Lung (tissue), 12 donors: ENCODE data around the gene MAP2. TPM values are rescaled to one million over a fixed set of nuclear protein-coding genes. Genes with fewer than 3 reads are reported as not detected.

Source experiments
- ATAC-seq: fragments of 200-7000 bp; cut with Tn5 transposase; one replicate; pipeline ENCODE4 v1.9.1; 2020; ENCODE audit warnings: moderate number of reproducible peaks; ENCODE audit not compliant: insufficient read depth, low FRiP score
- DNase-seq, 3 donors: peaks; one replicate each; pipeline ENCODE4 v3.0.0-alpha.2; 2013 to 2017
- H3K27ac ChIP-seq, 2 donors: one replicate each; pipeline ENCODE4 v1.5.1; 2013; ENCODE audit warnings: mild to moderate bottlenecking in 2 of 2, moderate library complexity in 2 of 2, control low read depth in 1 of 2, inconsistent platforms in 1 of 2, low read depth in 1 of 2, low read length in 1 of 2
- H3K27me3 ChIP-seq, 3 donors: one replicate each; pipeline ENCODE4 v1.5.1; 2013; ENCODE audit warnings: low read length in 2 of 3; ENCODE audit not compliant: control insufficient read depth in 3 of 3, insufficient read depth in 3 of 3
- H3K36me3 ChIP-seq, 4 donors: one replicate each; pipeline ENCODE4 v1.5.1; 2013; ENCODE audit warnings: low read length in 4 of 4, mild to moderate bottlenecking in 1 of 4, moderate library complexity in 1 of 4; ENCODE audit not compliant: control insufficient read depth in 4 of 4, insufficient read depth in 4 of 4
- H3K4me1 ChIP-seq, 5 donors: one replicate each; pipeline ENCODE4 v1.5.1; 2013; ENCODE audit warnings: low read length in 5 of 5, mild to moderate bottlenecking in 2 of 5, moderate library complexity in 1 of 5; ENCODE audit not compliant: control insufficient read depth in 5 of 5, insufficient read depth in 5 of 5
- H3K4me3 ChIP-seq: one replicate; pipeline ENCODE4 v1.5.1; 2013; ENCODE audit warnings: mild to moderate bottlenecking, control low read depth, moderate library complexity
- H3K9ac ChIP-seq, 2 donors: one replicate each; pipeline ENCODE4 v1.5.1; 2013; ENCODE audit warnings: low read length in 2 of 2, control low read depth in 1 of 2; ENCODE audit not compliant: insufficient read depth in 1 of 2
- H3K9me3 ChIP-seq, 4 donors: one replicate each; pipeline ENCODE4 v1.5.1; 2013; ENCODE audit warnings: low read length in 3 of 4, mild to moderate bottlenecking in 1 of 4, moderate library complexity in 1 of 4; ENCODE audit not compliant: control insufficient read depth in 4 of 4, insufficient read depth in 3 of 4
- WGBS, 2 donors: extraction: QIAGEN DNeasy Blood & Tissue Kit; methylation state at CpG; one replicate each; pipeline ENCODE4 v1.1.7; 2013; 5-methylcytosine and 5-hydroxymethylcytosine counted together
- polyA plus RNA-seq, 2 donors: library from polyadenylated mRNA; stranded (reverse); fragments of 200-250 nt; gene quantifications; one replicate each; pipeline ENCODE4 v1.2.1, GENCODE V29; 2013
- total RNA-seq, 2 donors: library from RNA; depleted of rRNA in 1 of 2; stranded (reverse); fragments of >200 nt in 1 of 2; gene quantifications; one replicate each; pipeline ENCODE4 v1.2.1, GENCODE V29; 2014 to 2021
- TF ChIP-seq, protein P1 (sequence below): IDR thresholded peaks from 2 replicates; pipeline ENCODE4 v1.5.1; 2012; ENCODE audit warnings: mild to moderate bottlenecking; ENCODE audit errors: control extremely low read depth, extremely low read depth
- donor health status: control.
- donor health status: control.
- donor health status: Bipolar disorder and iron deficiency.
- donor health status: healthy.
- donor health status: DM: yes; HTN: yes; CAD: no.

The MAP2 gene
- total and polyA plus RNA-seq, 4 donors = 6.5 to 18.7 (median 9.6) TPM

DNA sequence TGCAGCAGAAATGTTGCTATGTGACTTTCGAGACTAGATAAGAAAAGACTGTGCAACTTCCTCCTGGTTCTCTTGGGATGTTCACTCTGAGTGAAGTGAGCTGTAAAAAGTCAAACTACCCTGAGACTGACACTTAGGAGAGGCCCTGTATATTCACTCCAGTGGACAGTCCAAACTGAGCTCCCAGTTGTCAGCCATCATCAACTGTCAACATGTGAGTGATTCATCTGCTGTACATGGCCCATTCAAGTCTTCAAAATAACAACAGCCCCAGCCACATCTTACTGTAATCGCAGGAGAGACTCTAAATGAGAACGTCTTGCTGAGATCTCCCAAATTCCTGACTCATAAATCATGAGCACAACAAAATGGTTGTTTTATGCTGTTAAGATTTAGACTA lies 339.3 kb downstream of the MAP2 start:
- Histone ChIP-seq H3K4me1 (no peaks in the 10 kb centered on the region), H3K27ac (no peak overlapping the region), H3K36me3 (no peaks in the 10 kb centered on the region), H3K9ac (no peak overlapping the region), H3K27me3 (no peaks in the 10 kb centered on the region), H3K9me3 (no peaks in the 10 kb centered on the region), H3K4me3 (no peak overlapping the region)
- ATAC-seq (no peak), DNase-seq (no peak)
- 68 to 72% methylated on average over 3 of the region's 3 CpGs for WGBS, 2 donors
- TF ChIP-seq, protein P1, sequence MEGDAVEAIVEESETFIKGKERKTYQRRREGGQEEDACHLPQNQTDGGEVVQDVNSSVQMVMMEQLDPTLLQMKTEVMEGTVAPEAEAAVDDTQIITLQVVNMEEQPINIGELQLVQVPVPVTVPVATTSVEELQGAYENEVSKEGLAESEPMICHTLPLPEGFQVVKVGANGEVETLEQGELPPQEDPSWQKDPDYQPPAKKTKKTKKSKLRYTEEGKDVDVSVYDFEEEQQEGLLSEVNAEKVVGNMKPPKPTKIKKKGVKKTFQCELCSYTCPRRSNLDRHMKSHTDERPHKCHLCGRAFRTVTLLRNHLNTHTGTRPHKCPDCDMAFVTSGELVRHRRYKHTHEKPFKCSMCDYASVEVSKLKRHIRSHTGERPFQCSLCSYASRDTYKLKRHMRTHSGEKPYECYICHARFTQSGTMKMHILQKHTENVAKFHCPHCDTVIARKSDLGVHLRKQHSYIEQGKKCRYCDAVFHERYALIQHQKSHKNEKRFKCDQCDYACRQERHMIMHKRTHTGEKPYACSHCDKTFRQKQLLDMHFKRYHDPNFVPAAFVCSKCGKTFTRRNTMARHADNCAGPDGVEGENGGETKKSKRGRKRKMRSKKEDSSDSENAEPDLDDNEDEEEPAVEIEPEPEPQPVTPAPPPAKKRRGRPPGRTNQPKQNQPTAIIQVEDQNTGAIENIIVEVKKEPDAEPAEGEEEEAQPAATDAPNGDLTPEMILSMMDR = no peak

DNA sequence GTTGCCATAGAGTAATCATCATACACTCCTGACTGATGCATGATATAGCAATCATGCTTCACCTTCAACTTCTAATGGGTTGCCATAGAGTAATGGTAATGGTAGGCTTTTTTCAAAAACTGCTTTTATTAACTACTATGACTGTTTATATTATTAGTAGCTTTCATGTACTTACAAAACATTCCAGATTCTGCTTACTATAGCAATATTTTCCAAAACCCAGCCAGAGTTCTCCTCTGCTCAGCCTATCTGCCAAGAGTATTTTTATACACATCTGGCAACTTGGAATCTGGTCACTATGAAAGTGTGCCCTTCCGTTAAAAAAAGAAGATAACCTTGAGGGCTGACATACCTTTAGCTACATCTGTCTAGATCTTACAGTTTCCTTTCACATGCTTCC lies 342.8 kb downstream of the MAP2 start:
- TF ChIP-seq, protein P1 = no peak
- H3K4me3 ChIP-seq = no peak overlapping the region
- H3K9ac ChIP-seq = no peak overlapping the region
- peaks cover 0 to 4% (median 3%) of the 10 kb centered on the region in 5 donors for H3K4me1 ChIP-seq
- ATAC-seq (no peak), DNase-seq (no peak)
- no peaks in the 10 kb centered on the region for H3K9me3 ChIP-seq
- 75 to 86% methylated on average over 1 of the region's 1 CpG for WGBS, 2 donors
- H3K27ac ChIP-seq = no peak overlapping the region
- H3K27me3 ChIP-seq = peaks cover 0 to 5% (median 0%) of the 10 kb centered on the region in 3 donors
- H3K36me3 ChIP-seq = no peaks in the 10 kb centered on the region

DNA sequence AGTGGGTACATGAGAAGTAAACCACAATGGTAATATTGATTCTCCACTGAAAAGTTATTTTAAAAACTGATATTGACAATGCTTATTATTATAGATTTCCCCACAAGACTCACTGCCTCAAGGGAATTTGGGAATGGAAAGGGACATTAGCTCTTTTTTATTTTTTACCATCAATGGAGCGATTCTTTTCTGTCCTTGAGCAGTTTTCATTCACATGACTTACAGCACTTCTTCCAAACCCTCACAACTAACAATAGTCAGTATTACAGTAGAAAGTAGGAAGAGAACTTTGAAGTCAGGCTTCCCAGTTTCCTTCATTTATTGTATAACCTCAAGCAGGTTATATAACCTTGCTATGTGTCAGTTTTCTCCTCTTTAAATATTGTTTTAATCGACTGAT lies 343.5 kb downstream of the MAP2 start:
- Histone ChIP-seq H3K36me3 (no peaks in the 10 kb centered on the region), H3K27me3 (peaks cover 0 to 5% (median 0%) of the 10 kb centered on the region in 3 donors), H3K4me3 (no peak overlapping the region), H3K4me1 (peaks cover 0 to 7% (median 3%) of the 10 kb centered on the region in 5 donors), H3K27ac (no peak overlapping the region), H3K9ac (no peak overlapping the region), H3K9me3 (no peaks in the 10 kb centered on the region)
- TF ChIP-seq, protein P1 = no peak
- ATAC-seq = no peak
- WGBS, 2 donors = 62 to 70% methylated on average over 2 of the region's 2 CpGs
- DNase-seq = no peak

DNA sequence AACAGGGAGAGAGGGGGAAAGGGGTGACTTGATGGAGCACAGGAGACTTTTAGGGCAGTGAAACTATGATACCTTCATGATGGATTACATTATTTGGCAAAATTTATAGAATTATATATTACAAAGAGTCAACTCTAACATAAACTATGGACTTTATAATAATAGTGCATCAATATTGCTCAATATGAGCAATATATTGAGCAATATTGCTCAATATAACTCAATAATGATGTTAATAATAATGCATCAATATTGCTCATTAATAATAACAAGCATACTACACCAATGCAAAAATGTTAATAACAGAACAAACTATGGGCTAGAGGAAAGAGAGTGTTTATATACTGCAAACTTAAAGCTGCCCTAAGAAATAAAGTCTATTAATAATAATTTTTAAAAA lies 344.7 kb downstream of the MAP2 start:
- TF ChIP-seq, protein P1 = no peak
- no peaks in the 10 kb centered on the region for H3K9me3 ChIP-seq
- H3K9ac ChIP-seq = no peak overlapping the region
- H3K4me3 ChIP-seq = no peak overlapping the region
- no peak overlapping the region for H3K27ac ChIP-seq
- H3K27me3 ChIP-seq = peaks cover 0 to 6% (median 5%) of the 10 kb centered on the region in 3 donors
- peaks cover 0 to 7% (median 3%) of the 10 kb centered on the region in 5 donors for H3K4me1 ChIP-seq
- no peak for DNase-seq
- no peak for ATAC-seq
- no peaks in the 10 kb centered on the region for H3K36me3 ChIP-seq
